SIG-M5 treated with dmso at 0.1 percent for 504 hours (cell line): Measurements from ENCODE around the gene ROR1.

ENCODE experiments used
- DNase-seq: peaks from one replicate; lab custom pipeline; 2025; ENCODE audit not compliant: unreplicated experiment; lab: John Stamatoyannopoulos, UW

ROR1 gene

DNA sequence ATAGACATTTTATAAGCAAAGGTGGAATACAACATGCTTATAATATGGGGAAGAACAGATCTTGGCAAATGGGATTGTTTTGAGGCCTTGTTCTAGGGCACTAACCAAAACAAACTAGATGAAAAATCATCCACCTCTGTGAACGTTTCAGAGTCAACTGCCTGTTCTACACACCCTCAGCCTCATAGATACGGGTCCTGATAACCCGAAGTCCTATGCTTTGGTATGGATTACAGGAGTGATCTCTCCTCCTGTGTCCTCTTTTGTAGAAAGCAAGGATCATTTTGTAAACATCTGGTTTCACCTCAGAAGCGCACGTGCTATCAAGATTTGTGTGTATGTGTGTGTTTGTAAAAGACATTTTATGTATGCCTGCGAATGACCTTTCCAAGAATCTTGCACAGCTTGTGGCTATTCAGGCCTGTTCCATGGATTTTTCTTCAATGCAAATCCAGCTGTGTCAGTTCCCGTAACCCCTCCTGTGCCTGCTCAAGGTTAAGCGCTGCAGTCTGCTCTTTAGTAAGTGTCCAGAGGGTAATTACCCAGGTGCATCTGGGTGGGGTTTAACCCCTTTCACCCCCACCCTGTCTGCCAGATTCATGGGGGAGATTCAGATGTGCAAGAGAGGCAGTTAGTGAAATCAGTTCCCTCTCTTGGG lies 132.4 kb downstream of the ROR1 start:
- DNase-seq: no peak

DNA sequence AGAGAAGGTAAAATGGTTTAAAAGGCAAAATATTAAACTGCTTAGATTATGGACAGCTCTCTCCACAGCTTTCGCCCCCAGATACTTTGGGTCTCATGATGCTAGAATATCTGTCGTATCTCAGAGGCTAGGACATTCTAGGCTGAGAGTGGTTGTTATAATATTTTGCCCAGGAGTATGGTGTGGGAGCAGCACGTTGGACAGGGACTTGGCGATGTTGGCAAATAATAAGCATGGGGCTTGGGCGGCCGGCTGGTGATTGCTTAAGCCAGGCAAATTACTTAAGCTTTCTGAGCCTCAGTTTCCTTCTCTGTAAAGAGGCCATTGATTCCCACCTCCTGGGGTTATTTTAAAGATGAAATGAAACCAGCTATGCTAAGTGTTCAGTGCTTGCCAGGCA lies 133.2 kb downstream of the ROR1 start:
- no peak for DNase-seq

DNA sequence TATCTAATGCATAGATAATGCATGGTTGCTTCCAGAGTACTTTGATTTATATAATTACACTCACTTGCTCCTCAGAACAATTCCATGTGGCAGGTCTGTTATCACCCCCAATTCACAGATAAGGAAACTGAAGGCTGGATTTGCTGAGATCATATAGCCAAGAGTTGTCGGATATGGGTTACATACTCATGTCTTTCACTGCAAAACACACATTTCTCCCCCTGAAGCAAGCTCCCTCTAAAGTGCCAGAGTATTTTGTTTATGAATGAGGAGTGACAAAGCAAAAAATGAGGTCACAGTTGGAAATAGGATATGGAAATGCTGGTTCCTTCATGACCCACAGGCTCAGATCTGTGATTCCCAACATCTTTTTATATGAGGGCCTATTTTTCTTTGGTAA lies 134.2 kb downstream of the ROR1 start:
- no peak for DNase-seq

DNA sequence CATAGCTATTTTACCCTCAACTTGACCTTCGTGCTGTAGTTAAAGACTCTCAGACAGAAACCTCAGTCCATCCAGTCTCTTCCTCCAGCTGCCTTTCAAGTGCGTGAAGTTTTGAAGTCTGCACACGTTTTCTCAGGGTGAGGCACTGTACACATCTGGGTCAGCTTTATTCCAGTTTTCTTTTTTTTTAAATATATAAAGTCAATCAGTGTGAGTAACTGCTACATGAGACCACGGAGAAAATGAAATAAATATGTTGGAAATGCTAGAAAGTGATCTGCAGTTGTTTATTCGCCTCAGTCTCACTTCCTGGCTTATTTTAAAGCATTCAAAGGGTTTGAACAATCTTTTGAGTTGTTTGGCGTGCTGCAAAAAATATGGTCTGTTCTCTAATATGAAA lies 135.7 kb downstream of the ROR1 start:
- no peak for DNase-seq

DNA sequence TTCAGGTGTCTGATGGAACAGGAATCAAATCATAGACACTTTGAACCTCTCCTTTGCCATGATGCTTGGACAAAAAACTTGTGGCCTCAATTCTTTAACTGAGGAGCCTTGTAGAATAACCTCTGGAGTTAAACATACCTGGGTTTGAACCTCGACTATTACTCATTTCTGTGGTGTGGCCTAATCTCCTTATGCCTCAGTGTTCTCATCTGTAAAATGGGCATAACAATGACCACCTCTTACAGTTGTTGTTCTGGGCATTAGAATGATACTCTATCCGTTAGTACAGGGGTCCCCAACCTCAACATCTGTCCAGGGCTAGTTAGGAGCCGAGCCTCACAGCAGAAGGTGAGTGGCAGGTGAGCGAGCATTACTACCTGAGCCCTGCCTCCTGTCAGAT lies 137.2 kb downstream of the ROR1 start:
- no peak for DNase-seq

DNA sequence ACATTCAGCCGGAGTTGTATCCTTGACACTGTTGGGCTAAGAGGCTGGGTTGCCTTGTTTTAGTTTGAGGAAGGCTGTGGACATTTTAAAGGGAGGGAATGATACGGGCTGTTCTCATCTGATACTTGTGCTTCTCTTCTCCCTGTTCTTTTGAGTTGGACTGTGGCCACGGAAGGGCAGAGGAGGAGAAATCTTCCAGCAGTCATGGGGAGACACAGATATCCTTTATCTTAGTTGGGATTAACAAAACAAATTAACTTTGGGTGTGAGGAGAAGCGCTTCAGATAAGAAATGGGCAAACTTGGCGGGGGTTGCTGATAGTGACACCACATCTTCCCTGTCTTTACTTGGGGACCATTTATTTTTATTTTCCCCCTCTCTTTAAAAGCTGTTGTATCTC lies 138.8 kb downstream of the ROR1 start:
- DNase-seq: no peak

DNA sequence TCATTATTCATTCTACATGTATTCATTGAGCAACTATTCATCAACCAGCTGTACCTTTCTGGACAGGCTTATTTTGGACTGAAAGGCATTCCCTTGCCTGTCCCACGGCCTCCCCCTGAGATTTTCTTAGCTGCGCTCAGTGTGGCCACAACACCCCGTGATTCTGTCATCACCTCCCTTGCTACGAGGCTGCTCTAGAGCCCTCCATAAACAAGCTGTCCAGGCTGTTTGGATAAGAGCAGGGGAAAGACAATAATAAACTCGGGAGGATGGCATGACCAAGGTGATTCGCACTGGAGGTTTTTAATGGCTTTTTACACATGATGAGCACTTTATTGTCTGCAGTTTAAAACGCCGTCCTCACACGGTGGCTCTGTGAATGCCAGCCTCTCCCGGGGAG lies 139.7 kb downstream of the ROR1 start:
- DNase-seq: no peak

DNA sequence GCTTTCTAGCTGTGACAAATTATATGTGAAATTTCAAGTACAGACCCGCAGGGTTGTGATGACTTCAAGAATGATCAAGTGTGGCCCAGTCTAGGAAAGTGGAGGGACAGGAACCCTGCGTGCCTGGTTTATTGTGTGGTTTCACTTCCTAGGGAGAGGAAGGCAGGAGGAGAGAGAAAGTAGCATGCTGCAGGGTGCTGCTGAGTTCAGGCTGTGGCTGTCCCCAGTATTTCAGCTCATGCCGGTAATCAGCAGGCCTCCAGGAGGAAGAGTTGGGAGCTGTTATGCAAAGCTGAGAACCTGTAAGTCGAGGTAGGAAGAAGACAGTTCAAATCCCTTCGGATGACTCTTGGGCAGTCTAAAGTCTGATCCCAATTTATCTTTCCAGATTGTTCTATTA lies 140.4 kb downstream of the ROR1 start:
- no peak for DNase-seq

DNA sequence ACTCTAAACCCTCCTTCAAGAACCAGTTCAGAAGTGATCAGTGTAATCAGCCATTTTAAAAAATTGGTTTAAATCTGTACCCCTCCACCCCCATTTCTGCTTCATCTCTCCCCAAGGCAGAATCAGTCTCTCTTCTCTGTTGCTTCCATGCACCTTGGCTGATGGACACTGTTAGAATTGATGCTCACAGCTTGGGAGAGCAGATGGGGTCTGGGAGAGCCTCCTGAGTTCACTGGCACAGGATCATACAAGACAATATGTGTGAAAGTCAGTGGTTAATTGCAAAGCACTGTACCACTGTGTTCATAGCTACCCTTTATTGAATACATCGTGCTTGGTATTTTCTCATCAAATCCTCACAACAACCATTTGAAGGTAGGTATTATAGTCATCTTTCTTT lies 140.9 kb downstream of the ROR1 start:
- no peak for DNase-seq

DNA sequence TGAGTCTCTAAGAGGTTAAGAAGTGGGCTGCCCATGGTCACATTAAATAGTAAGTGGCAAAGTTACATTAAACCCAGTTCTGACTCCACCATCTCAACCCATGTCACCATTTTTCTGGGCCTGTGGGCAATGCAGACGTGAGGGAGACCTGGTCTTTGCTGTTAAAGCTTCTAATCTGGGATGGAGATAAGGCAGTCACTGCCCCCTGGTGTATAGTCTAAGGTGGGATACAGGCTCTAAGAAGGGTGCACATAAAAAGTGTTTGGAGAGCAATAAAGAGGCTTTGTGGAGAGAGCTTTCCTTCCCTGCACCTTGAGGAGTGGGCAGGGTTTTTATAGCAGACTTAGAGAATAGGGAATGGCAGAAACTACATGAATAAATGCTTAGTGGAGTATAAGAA lies 141.3 kb downstream of the ROR1 start:
- DNase-seq: no peak

DNA sequence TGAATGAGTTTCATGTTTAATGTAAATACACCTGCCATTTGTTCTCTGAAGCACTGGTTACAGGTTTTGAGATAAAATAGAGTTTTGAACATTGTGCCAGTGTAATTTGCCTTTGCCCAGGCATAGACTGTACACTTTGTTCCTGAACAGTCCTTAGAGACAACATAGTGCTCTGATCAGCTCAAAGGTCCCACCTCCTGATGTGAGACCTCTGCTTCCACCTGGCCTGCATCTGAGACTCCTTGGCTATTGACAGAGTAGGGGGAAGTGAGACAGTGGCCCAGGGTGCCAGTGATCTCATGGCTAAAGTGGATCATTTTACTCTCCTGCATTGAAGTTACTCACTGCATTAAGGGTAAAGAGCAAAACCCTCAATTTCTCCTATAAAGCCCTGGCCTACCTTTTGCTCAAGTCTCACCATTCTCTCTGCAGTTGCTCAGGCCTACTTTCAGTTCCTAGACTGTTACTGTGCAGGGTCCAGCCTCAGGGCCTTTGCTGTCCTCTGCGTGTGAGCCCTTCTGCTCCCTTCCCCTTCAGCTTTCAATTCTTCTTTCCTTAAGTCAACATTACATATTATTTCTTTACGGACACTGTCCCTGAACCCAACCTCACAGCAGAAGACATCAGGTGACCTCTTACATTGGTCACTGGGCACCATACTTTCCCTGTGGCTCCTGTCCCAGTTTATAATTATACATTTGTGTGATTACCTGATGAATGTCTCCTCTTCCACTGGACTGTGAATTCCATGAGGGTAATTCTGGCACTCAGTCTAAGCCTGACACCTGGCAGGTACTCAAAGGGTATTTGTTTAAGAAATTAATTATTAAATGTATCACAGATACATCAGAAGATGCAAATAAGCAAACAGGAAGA lies 142.9 kb downstream of the ROR1 start:
- no peak for DNase-seq

DNA sequence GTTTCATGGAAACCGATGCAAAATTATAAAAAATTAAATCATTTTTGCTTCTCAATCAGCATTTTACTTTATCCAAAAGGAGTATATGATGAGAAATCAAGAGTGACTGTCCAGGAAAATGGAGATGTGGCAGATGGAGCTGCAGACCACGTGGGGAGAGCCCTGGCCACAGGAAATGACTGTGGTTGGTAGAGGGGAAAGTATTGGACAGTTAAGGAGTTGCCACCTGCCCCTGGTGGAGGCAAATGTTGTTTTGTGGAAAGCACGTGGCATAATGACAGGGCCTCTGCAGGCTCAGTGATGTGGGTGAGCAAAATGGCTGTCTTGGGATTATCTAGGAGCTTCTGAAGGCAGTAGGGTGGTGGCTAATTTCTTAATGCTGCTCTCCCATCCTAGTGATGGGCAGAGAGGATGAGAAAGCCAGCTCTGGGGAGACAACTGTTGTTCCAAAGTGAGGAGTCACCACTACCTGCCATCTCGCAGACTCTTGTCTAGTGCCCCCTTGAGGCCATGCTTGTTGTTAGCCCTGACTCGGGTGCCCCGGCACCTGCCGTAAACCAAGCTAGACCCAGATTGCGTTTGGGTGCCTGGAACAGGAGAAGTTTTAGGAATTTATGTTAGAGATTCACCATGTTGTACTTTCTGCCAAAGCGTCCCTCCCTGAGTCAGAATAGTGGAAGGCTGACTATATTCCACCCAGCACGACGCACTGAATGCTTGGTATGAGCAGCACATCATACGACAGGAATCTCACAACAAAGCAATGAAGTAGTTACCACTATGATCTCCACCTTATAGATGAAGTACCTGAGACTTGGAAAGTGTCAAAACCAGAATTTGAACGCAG lies 144.0 kb downstream of the ROR1 start:
- DNase-seq: no peak

DNA sequence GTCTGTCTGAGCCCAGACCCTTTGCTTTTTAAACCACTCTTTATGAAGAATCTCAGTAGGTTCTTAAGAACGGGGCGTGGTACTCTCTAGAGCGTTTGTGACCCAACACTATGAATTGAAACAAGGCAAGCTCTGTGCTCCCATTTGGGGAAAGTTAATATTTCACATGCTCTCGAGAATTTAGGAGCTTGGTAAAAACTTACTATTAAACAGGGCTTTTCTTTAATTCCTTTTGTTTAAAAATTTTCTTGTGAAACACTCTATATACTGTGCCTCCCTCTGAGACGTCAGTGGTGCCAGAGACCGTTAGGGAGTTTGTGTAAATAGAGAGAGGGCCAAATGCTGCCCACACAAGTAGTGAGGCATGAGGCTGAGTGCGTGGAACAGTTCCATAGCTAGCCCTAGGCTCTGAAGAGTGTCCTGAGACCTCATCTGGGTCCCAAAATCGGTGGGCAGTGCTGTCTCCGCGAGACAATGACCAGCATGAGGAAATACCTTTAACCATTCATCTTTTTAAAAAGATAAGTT lies 144.7 kb downstream of the ROR1 start:
- no peak for DNase-seq

DNA sequence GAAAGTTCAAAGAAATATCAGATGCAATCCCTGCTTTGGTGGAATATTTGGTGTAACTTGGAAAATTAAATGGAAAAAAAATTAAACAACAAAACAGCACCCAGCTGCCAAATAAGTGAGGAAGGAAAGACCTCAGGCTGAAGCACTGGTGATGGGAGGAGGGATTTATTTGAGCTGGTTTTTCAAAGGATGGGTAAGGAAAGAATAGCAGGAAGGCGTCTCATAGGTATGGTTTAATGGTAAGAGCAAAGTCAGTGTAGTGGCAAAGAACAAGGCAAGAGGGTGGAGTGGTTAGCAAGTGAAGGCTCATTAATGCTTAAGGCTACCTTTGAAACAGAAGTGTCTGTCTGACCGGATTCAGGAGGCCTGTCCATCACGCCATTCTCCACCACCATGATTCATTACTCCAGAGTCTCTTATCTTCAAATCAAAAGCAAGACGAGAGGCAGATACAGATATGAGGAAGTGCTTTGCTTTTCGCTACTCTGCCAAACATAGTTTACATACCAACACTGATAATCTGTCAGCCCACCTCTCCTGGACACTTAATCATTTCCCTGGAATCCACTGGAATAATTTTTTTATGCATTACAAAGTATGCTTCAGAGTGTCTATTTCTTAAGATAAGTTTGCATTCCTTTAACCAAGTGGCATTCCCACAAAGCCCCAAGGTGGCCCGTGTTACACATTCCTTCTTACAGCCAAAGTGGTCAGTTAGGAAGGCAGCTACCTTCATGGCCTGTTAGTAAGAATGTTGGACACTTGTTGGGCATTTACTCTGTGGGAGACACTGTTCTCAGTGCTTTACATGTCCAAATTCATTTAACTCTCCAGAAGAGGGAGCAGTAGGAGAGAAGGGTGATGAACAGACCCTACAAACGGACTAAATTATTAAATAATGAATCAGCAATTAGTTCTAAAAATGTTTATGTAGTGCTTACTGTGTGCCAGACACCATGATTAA lies 146.6 kb downstream of the ROR1 start:
- DNase-seq: no peak

DNA sequence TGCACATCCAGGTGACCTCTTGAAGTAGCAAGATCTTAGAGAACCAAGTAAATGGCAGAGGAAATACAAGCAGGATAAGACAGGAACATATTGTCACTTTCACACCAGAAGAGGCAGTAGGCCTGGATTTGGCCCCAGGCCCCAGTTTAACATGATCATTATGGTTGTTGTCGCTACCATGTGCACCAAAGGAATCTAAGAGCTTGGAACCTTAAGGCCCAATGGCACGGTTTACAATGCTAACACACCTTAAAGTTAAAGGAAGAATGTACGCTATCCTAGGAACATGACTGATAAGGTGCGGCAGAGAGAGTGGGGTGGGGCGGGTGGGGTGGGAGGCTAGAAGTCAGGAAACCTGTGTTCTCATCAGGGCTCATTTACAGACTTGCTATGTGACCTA lies 147.5 kb downstream of the ROR1 start:
- no peak for DNase-seq

DNA sequence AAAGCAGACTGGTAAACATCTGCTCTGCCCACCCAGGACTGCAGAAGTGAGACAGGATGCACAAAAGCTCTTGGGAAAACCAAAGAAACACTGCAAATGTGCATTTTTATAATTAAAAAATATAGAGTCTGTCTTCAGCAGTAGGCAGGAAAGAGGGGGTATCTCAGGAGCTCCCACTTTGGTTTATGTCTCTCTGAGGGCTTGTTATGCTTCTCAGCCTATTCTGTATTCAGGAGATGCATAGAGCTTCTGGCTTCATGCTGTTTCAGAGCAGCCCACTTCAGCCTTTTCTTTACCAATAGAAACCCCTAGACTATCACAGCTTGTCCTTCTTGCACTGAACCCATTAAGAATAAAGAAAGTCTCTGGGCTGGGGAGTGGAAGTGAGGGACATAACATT lies 148.0 kb downstream of the ROR1 start:
- DNase-seq: no peak

DNA sequence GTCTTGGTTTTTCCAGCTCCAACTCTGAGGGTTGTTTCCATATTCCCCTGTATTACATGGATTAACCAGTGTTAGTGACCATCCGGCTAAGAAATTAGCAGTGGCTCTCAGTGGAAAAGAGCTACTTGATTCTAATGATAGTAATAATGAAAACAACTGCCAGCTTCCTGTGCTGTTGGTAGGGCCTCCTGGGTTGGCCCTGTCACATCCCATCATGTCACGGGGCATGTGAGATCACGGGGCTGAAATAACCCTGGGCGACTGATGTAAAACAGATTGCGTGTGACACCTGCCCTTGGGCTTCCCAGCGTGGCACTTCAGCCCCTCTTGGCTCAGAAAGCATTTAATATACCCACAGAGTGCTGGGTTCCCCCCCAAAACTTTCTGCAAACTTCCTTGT lies 149.0 kb downstream of the ROR1 start:
- no peak for DNase-seq

DNA sequence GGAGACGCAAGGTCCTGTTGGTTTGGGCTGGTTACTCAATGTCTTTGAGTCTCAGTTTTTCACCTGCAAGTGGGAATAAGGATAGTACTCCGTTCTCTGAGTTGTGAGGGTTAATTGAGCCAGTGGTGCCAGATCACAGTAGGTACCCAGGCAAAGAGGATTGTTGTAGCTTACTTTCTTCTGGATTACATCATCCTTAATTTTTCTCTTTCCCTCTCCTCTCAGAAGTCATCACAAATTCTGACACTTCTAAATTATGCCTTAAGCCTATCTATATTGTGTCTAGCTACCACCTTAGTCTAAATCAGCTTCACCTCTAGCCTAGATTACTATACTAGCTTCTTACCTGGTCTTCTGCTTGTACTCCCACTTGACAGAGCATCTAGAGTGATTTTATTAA lies 149.5 kb downstream of the ROR1 start:
- DNase-seq: no peak

DNA sequence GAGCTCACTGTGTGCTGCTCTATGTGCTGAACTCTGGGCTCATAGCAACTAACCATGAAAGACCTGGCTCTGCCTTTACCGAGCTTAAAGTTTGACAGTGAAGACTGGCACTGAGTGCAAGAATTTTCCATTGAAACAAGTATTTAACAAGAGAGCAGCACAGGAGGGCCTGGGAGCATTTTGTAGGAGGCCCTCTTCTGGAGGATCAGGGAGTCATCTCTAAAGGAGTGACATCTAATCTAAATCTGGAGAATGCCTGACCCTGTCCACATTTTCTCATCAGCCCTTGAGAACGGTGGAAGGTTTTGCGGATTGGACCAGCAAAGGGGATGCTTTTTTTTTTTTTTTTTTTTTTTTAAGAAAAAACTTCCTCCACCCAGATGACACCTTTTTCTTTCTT lies 150.8 kb downstream of the ROR1 start:
- no peak for DNase-seq
